SHP77 treated with DMSO at 0.1 percent for 48 hours (cell line): ENCODE results near the gene PNMA8C.
"Not testable (repeated sequence)": the region's sequence is repeated elsewhere in the genome, so short reads cannot be mapped to it uniquely, and the experiment has no call there.

Experiments
- DNase-seq: peaks from one replicate; lab custom pipeline; 2025; lab: John Stamatoyannopoulos, UW

Gene PNMA8C

GRCh38 chr19:46411088-46411924, 17.4 kb downstream of the PNMA8C start:
- DNase-seq = no peak

- DNase-seq = no peak
Measured at GRCh38 chr19:46410205-46411087, 18.3 kb downstream of the PNMA8C start.

GRCh38 chr19:46409191-46409590, 19.5 kb downstream of the PNMA8C start:
- no peak for DNase-seq

GRCh38 chr19:46408664-46409039, 20.1 kb downstream of the PNMA8C start:
- DNase-seq = no peak

GRCh38 chr19:46407856-46408663, 20.7 kb downstream of the PNMA8C start:
- no peak for DNase-seq

GRCh38 chr19:46406976-46407375, 21.8 kb downstream of the PNMA8C start:
- DNase-seq = no peak

- DNase-seq = no peak
Measured at GRCh38 chr19:46404753-46405468, 23.8 kb downstream of the PNMA8C start.

GRCh38 chr19:46404055-46404752, 24.5 kb downstream of the PNMA8C start:
- DNase-seq = no peak

- DNase-seq = no peak
Measured at GRCh38 chr19:46402725-46403124, 26.0 kb downstream of the PNMA8C start.

GRCh38 chr19:46397801-46398479, 30.8 kb downstream of the PNMA8C start:
- not testable (repeated sequence) for DNase-seq

- DNase-seq = no peak
Measured at GRCh38 chr19:46394402-46394797, 34.3 kb downstream of the PNMA8C start.

GRCh38 chr19:46393456-46394401, 35.0 kb downstream of the PNMA8C start:
- DNase-seq = no peak

GRCh38 chr19:46392837-46393236, 35.9 kb downstream of the PNMA8C start:
- no peak for DNase-seq

GRCh38 chr19:46392252-46392801, 36.4 kb downstream of the PNMA8C start:
- no peak for DNase-seq

- DNase-seq = no peak
Measured at GRCh38 chr19:46391296-46392251, 37.2 kb downstream of the PNMA8C start.

GRCh38 chr19:46390866-46391265, 37.9 kb downstream of the PNMA8C start:
- no peak for DNase-seq

GRCh38 chr19:46390121-46390858, 38.4 kb downstream of the PNMA8C start:
- DNase-seq = no peak
